GM23338 (cell line): ENCODE data around the gene DNAAF5. TPM values are rescaled to one million over a fixed set of nuclear protein-coding genes. Genes with fewer than 3 reads are reported as not detected.
A peak's percentile ranks its signal among the peaks of the same experiment; 100 is the strongest.

ENCODE experiments used
- ATAC-seq: fragments of 200-7000 bp; cut with Tn5 transposase; 3 replicates; pipeline ENCODE4 v1.9.1; 2020
- DNase-seq: peaks from one replicate; pipeline ENCODE4 v3.0.0-alpha.2; 2015; ENCODE audit warnings: low spot score
- H2AFZ ChIP-seq: fragments of 200-600 bp; sonication (generic); 2 replicates; pipeline ENCODE4 v1.8.0; 2016; ENCODE audit warnings: antibody characterized with exemption, mild to moderate bottlenecking, moderate library complexity
- H3F3A ChIP-seq: fragments of 200-600 bp; sonication (generic); replicated peaks from 2 replicates; pipeline ENCODE4 v1.8.0; 2017; ENCODE audit warnings: antibody characterized with exemption, mixed run types, low read depth
- H3K27ac ChIP-seq: fragments of 200-600 bp; sonication (generic); 2 replicates; pipeline ENCODE4 v1.6.1; 2016; ENCODE audit warnings: low read depth
- H3K27me3 ChIP-seq: fragments of 200-600 bp; sonication (generic); 2 replicates; pipeline ENCODE4 v1.8.0; 2016; ENCODE audit warnings: mild to moderate bottlenecking, mixed run types, moderate library complexity; ENCODE audit not compliant: insufficient read depth
- H3K36me3 ChIP-seq: fragments of 200-600 bp; sonication (generic); 2 replicates; pipeline ENCODE4 v1.8.0; 2016; ENCODE audit warnings: mild to moderate bottlenecking; ENCODE audit not compliant: insufficient read depth
- H3K4me1 ChIP-seq: fragments of 200-600 bp; sonication (generic); 2 replicates; pipeline ENCODE4 v1.8.0; 2016; ENCODE audit warnings: mild to moderate bottlenecking, moderate library complexity; ENCODE audit not compliant: insufficient read depth
- H3K4me2 ChIP-seq: fragments of 200-600 bp; sonication (generic); 2 replicates; pipeline ENCODE4 v1.7.1; 2017; ENCODE audit warnings: mixed run types
- H3K4me3 ChIP-seq: fragments of 200-600 bp; sonication (generic); 2 replicates; pipeline ENCODE4 v1.6.1; 2016; ENCODE audit warnings: mixed run types
- H3K79me2 ChIP-seq: fragments of 200-600 bp; sonication (generic); replicated peaks from 2 replicates; pipeline ENCODE4 v1.8.0; 2017; ENCODE audit warnings: mild to moderate bottlenecking; ENCODE audit not compliant: insufficient read depth
- H3K9me2 ChIP-seq: fragments of 200-600 bp; sonication (generic); 2 replicates; pipeline ENCODE4 v1.8.0; 2017; ENCODE audit not compliant: insufficient read depth
- H4K20me1 ChIP-seq: fragments of 200-600 bp; sonication (generic); replicated peaks from 2 replicates; pipeline ENCODE4 v1.8.0; 2017; ENCODE audit warnings: mild to moderate bottlenecking; ENCODE audit not compliant: insufficient read depth
- H3K27ac Mint-ChIP-seq: 2 replicates; pipeline ENCODE4 v1.8.0; 2020; ENCODE audit warnings: inconsistent platforms, mild to moderate bottlenecking, moderate library complexity, mixed read lengths
- H3K27me3 Mint-ChIP-seq: 3 replicates; pipeline ENCODE4 v1.8.0; 2022; ENCODE audit warnings: low read depth, mild to moderate bottlenecking, moderate library complexity, mixed read lengths, inconsistent platforms; ENCODE audit not compliant: insufficient read depth, poor library complexity
- H3K36me3 Mint-ChIP-seq: 3 replicates; pipeline ENCODE4 v1.8.0; 2021; ENCODE audit warnings: low read depth, mild to moderate bottlenecking, inconsistent platforms, moderate library complexity, mixed read lengths
- H3K4me1 Mint-ChIP-seq: 3 replicates; pipeline ENCODE4 v1.8.0; 2020; ENCODE audit warnings: mild to moderate bottlenecking, inconsistent platforms, mixed read lengths
- H3K4me3 Mint-ChIP-seq: 3 replicates; pipeline ENCODE4 v1.8.0; 2021; ENCODE audit warnings: moderate library complexity, mild to moderate bottlenecking, inconsistent platforms, mixed read lengths
- H3K9me3 Mint-ChIP-seq: 3 replicates; pipeline ENCODE4 v1.8.0; 2020; ENCODE audit warnings: moderate library complexity, mild to moderate bottlenecking, inconsistent platforms, mixed read lengths
- CTCF ChIP-seq, 2 experiments: fragments of 200-600 bp in 1 of 2; sonication (generic) in 1 of 2; conservative IDR thresholded peaks; 2 replicates each; pipeline versions ENCODE4 v1.5.1 to v1.6.1; 2016 to 2017; ENCODE audit warnings: antibody characterized with exemption in 2 of 2, low read depth in 2 of 2, mild to moderate bottlenecking in 2 of 2, moderate library complexity in 1 of 2
- ETS1 ChIP-seq: IDR thresholded peaks from 2 replicates; pipeline ENCODE4 v1.6.1; 2016; ENCODE audit warnings: antibody characterized with exemption
- EZH2 ChIP-seq: fragments of 200-600 bp; sonication (generic); IDR thresholded peaks from one replicate; pipeline ENCODE4 v1.8.0; 2017; ENCODE audit warnings: antibody characterized with exemption, mild to moderate bottlenecking, low read depth; ENCODE audit not compliant: unreplicated experiment
- NANOG ChIP-seq: IDR thresholded peaks from 2 replicates; pipeline ENCODE4 v1.6.1; 2016; ENCODE audit warnings: antibody characterized with exemption, borderline replicate concordance
- POLR2AphosphoS5 ChIP-seq: IDR thresholded peaks from 2 replicates; pipeline ENCODE4 v1.6.1; 2016; ENCODE audit warnings: antibody characterized with exemption, low read depth
- STAT1 ChIP-seq: IDR thresholded peaks from one replicate; pipeline ENCODE4 v1.6.1; 2016; ENCODE audit warnings: antibody characterized with exemption; ENCODE audit not compliant: unreplicated experiment
- ZNF114 ChIP-seq: fragments of 250-450 bp; sonication (Bioruptor Pico); IDR thresholded peaks from 2 replicates; pipeline ENCODE4 v1.5.0; 2020; ENCODE audit warnings: mild to moderate bottlenecking, moderate library complexity
- ZNF462 ChIP-seq: fragments of 250-450 bp; sonication (Bioruptor Pico); IDR thresholded peaks from 2 replicates; pipeline ENCODE4 v1.5.0; 2020; ENCODE audit warnings: mild to moderate bottlenecking, moderate library complexity
- polyA plus RNA-seq: library from polyadenylated mRNA; unstranded; fragments of >200 nt; fragmentation: Nextera tagmentation; extraction: Ambion mirVana; gene quantifications from 2 replicates; pipeline ENCODE4 v1.2.1, GENCODE V29; 2016
- total RNA-seq: library from RNA; depleted of rRNA; stranded (reverse); fragments of >200 nt; shearing (Covaris generic); gene quantifications from 2 replicates; pipeline ENCODE4 v1.2.3, GENCODE V29; 2014

DNAAF5 gene
- total and polyA plus RNA-seq, 2 experiments from 2014 or later = 20.4 to 86.7 TPM

GRCh38 chr7:774161-775109 is 47.9 kb downstream of the DNAAF5 start:
- Histone ChIP-seq H3K9me2 (no peaks in the 10 kb centered on the region), H2AFZ (peak overlapping the region; percentile 52; the same call in 1 of the 2 replicates), H3K27ac (0 out of 2 replicates have a peak overlapping the region, but pooled peaks have one; percentile 26), H3K4me2 (no peak overlapping the region), H4K20me1 (peaks cover 13% of the 10 kb centered on the region; the same call in 1 of the 2 replicates), H3K79me2 (0 out of 2 replicates have a peak, but pooled peaks cover 2% of the 10 kb centered on the region), H3K27me3 (no peaks in the 10 kb centered on the region), H3K36me3 (peaks cover 6% of the 10 kb centered on the region; the same call in 1 of the 2 replicates), H3F3A (peaks cover 8% of the 10 kb centered on the region; the same call in 1 of the 2 replicates), H3K4me1 (no peaks in the 10 kb centered on the region), H3K4me3 (no peak overlapping the region)
- DNase-seq (peak; percentile 83), ATAC-seq (peak; percentile 90)
- Mint-ChIP-seq H3K27me3 (no peaks in the 10 kb centered on the region), H3K4me3 (no peak overlapping the region), H3K9me3 (no peaks in the 10 kb centered on the region; the same call in 2 of the 3 replicates), H3K36me3 (peaks cover 38% of the 10 kb centered on the region), H3K27ac (no peak overlapping the region), H3K4me1 (no peaks in the 10 kb centered on the region; the same call in 2 of the 3 replicates)
- TF ChIP-seq EZH2 (no peak), POLR2AphosphoS5 (peak; percentile 46; the same call in 1 of the 2 replicates), CTCF (conservative IDR thresholded peaks at IDR 0.05; ENCODE audit: low read depth in 2 of 2) (peak; percentile 77 to 97), ZNF114 (no peak), STAT1 (no peak), NANOG (no peak), ETS1 (no peak)

- Mint-ChIP-seq H3K27me3 (no peaks in the 10 kb centered on the region), H3K4me3 (no peak overlapping the region), H3K9me3 (no peaks in the 10 kb centered on the region; the same call in 2 of the 3 replicates), H3K36me3 (peaks cover 57% of the 10 kb centered on the region), H3K4me1 (no peaks in the 10 kb centered on the region; the same call in 2 of the 3 replicates), H3K27ac (no peak overlapping the region)
- peaks cover 7% of the 10 kb centered on the region; the same call in 1 of the 2 replicates for H4K20me1 ChIP-seq
- no peaks in the 10 kb centered on the region for H3K9me2 ChIP-seq
- no peak overlapping the region for H3K27ac ChIP-seq
- H3K79me2 ChIP-seq = no peaks in the 10 kb centered on the region
- H3F3A ChIP-seq = peaks cover 8% of the 10 kb centered on the region; the same call in 1 of the 2 replicates
- H3K4me1 ChIP-seq = no peaks in the 10 kb centered on the region
- no peak overlapping the region for H3K4me3 ChIP-seq
- DNase-seq = no peak
- no peak for ATAC-seq
- H3K36me3 ChIP-seq = peaks cover 16% of the 10 kb centered on the region
- no peak overlapping the region for H3K4me2 ChIP-seq
- H2AFZ ChIP-seq = no peak overlapping the region
- no peaks in the 10 kb centered on the region for H3K27me3 ChIP-seq
- TF ChIP-seq EZH2 (no peak), ZNF462 (CRISPR knock-in tag) (no peak), ZNF114 (no peak), NANOG (no peak)
Observed at GRCh38 chr7:776381-776780, 49.9 kb downstream of the DNAAF5 start.
